Hepatocyte (in vitro differentiated cells): Measurements from ENCODE around the gene THAP9.

Experiments used
- EZH2 ChIP-seq: fragments of 200-600 bp; sonication (generic); IDR thresholded peaks from 2 replicates; pipeline ENCODE4 v1.6.1; 2016; ENCODE audit warnings: antibody characterized with exemption, mild to moderate bottlenecking, borderline replicate concordance
- TF ChIP-seq, protein P1 (sequence below): fragments of 200-600 bp; sonication (generic); IDR thresholded peaks from 2 replicates; pipeline ENCODE4 v1.5.1; 2016; ENCODE audit warnings: antibody characterized with exemption, mild to moderate bottlenecking; ENCODE audit not compliant: poor library complexity

GRCh38 chr4:82896755-82897154 is 3.8 kb upstream of the THAP9 start:
- TF ChIP-seq, protein P1, sequence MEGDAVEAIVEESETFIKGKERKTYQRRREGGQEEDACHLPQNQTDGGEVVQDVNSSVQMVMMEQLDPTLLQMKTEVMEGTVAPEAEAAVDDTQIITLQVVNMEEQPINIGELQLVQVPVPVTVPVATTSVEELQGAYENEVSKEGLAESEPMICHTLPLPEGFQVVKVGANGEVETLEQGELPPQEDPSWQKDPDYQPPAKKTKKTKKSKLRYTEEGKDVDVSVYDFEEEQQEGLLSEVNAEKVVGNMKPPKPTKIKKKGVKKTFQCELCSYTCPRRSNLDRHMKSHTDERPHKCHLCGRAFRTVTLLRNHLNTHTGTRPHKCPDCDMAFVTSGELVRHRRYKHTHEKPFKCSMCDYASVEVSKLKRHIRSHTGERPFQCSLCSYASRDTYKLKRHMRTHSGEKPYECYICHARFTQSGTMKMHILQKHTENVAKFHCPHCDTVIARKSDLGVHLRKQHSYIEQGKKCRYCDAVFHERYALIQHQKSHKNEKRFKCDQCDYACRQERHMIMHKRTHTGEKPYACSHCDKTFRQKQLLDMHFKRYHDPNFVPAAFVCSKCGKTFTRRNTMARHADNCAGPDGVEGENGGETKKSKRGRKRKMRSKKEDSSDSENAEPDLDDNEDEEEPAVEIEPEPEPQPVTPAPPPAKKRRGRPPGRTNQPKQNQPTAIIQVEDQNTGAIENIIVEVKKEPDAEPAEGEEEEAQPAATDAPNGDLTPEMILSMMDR = no peak
- no peak for TF ChIP-seq EZH2
